Stimulated activated CD8-positive, alpha-beta memory T cell treated with anti-CD3 and anti-CD28 coated beads, Interleukin-7, amount 100 ng/mL, for 48 hours (primary cell): ENCODE measurements around the gene HOXB3.

Experiments used
- DNase-seq, 2 donors: peaks; one replicate each; pipeline ENCODE4 v3.0.0-alpha.2; 2020; ENCODE audit warnings: low read depth in 1 of 2; ENCODE audit errors: extremely low read depth in 1 of 2

The HOXB3 gene

GRCh38 chr17:48530887-48531272 lies 59.2 kb downstream of the HOXB3 start, which contains the start of gene HOXB1:
Gene HOXB1, minus strand, starts transcription at chr17:48531011. Its CDS starts 107 bp downstream, at chr17:48530904.
- DNase-seq, result no peak

DNA sequence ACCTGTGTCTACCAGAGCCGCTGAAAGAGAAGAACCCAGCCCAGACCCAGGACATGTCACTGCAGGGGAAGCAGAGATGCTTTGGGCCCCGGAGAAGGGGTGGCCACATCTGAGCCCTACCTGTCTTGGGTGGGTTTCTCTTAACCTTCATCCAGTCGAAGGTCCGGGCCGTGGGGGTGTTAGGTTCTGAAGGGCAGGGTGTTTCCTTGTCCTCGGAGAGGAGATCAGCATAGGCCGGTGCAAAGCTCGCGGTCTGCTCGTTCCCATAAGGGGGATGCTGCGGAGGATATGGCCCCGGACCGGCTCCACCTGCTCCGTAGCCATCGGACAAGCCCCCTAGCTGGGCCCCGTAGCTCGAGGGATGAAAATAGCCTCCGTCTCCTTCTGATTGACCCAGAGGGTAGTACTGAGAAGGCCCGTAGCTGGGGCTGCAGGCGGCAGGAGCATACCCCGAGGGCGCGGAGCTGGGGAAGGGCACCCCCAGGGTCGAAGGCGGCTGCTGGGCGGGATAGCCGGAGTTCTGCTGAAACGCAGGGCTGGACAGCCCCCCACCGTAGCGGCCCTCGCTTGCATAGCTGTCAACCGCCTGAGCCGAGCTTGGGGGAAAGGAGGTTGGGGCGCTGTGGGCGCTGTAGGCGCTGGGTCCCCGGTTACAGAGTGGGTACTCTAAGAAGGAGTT lies 59.7 kb downstream of the HOXB3 start:
- DNase-seq, result no peak

- DNase-seq, result no peak
These were observed 60.4 kb downstream of the HOXB3 start for GRCh38 chr17:48529683-48530009.

DNA sequence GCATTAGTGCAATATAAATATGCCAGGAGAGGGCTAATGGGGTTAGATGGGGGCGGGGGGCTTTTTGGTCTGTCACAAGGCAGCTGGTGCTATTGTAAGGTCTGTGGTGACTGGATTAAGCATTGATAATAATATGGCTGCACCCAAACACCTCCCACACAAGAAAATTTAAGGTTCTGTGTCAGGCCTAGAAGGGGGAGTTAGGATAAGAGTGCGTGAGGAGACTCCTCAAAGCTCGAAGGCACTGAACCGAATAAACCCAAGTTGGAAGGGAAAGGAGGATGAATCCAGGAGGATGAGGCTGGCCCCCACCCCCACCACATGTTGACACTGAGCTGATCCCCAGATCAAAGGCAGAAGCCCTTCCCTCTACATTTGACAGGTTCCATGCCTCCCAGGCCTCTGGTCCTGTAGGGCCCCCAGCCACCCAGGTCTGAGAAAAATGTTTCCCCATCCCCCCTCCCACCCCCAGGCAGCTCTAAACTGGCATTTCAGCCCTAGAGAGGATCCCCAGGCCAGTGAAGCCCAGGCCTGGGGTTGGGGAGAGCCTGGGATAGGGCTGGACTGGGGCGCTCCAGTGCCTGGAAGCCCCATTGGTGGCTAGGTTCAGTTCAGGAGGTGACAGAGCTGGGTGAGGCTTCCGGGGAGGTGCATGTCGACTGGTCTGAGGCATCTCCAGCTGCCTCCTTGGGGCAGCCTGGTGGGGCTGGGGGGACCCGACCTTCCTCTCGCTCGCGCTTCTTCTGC lies 60.9 kb downstream of the HOXB3 start:
- DNase-seq, result no peak

GRCh38 chr17:48528153-48528935 lies 61.7 kb downstream of the HOXB3 start:
- no peak for DNase-seq

DNA sequence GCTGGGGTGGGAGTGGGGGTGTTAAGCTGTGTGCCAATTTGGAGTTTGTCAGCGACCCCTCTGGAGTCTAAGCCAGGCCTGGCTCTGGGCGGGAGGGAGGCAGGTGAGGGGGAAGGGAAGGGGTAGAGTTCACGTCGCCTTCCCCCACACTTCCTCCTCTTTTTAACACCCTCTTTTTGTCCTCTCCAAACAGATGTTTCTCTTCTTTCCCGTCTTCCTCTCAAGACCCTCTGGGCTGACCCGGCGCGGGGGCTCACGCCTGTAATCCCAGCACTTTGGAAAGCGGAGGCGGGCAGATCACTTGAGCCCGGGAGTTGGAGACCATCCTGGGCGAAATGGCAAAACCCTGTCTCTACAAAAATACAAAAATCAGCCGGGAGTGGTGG lies 62.5 kb downstream of the HOXB3 start:
- DNase-seq, result no peak

DNA sequence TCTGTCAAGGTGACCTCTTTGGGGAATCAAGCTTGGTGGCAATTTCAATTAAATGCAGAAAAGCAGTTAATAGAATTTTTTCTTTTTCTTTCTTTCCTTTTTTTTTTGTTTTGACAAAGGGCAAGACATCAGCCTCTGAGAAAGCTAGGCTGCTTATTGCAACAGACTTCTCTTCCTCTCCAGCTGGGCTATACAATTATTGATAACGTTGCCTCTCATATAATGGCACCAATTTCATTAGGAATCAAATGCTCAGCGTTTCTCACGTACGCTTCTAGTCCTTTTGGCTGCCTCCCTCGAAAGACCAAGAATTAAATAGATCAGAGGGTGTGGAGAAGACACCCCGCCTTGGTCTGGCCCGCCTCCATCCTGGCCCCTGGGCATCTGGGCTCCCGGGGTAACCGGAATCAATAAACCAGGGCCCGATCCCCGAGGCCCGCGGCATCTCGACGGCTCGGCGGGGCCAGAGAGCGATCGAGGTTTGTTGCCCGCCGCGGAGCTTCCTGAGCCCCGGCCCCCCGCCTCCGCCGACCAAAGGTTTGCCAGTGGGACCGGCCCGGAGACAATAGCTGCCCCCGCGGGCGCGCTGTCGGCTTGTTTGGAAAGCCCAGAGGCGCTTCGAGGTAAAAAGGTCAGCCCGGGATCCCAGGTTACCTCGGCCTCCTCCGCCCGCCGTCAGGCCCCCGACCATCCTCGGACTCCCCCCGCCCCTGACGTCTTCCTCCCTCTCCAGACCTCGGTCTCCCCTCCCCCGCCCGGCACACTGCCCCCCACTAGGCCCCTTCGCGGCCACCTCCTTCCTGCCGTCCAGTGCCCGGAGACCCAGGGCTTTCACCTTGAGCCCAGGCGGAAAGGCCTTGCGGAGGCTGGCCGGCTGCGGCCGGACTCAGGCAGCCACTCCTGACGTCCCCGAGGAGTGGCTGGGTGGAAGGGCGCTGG lies 63.2 kb downstream of the HOXB3 start:
- no peak for DNase-seq

- no peak for DNase-seq
These were observed 67.0 kb downstream of the HOXB3 start for GRCh38 chr17:48523010-48523409.

- DNase-seq, result no peak
These were observed 67.9 kb downstream of the HOXB3 start for GRCh38 chr17:48522031-48522653.

DNA sequence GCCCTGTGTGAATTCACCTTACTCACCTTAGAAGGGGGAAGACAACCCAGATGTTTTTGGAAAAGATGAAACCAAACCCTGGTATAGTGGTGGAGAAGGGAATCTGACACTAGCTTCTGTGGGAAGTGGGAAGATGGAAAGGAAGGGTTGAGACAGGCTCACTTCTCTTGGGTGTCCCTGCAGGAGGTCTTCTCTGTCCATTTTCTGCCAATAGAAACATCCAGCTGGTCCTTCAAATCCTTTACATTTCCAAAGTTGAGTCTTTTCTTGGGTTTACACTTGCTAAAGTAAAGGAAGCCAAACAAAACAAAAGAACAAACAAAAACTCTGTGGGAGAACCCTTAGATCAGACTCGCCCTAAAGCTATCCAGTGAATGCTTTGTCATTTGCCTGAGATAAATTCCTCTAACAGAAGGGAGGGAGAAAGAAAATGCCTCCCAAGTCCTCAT lies 69.4 kb downstream of the HOXB3 start:
- no peak for DNase-seq

- no peak for DNase-seq
These were observed 70.6 kb downstream of the HOXB3 start for GRCh38 chr17:48519427-48519826.

- DNase-seq, result no peak
These were observed 72.6 kb downstream of the HOXB3 start for GRCh38 chr17:48517478-48517877.

DNA sequence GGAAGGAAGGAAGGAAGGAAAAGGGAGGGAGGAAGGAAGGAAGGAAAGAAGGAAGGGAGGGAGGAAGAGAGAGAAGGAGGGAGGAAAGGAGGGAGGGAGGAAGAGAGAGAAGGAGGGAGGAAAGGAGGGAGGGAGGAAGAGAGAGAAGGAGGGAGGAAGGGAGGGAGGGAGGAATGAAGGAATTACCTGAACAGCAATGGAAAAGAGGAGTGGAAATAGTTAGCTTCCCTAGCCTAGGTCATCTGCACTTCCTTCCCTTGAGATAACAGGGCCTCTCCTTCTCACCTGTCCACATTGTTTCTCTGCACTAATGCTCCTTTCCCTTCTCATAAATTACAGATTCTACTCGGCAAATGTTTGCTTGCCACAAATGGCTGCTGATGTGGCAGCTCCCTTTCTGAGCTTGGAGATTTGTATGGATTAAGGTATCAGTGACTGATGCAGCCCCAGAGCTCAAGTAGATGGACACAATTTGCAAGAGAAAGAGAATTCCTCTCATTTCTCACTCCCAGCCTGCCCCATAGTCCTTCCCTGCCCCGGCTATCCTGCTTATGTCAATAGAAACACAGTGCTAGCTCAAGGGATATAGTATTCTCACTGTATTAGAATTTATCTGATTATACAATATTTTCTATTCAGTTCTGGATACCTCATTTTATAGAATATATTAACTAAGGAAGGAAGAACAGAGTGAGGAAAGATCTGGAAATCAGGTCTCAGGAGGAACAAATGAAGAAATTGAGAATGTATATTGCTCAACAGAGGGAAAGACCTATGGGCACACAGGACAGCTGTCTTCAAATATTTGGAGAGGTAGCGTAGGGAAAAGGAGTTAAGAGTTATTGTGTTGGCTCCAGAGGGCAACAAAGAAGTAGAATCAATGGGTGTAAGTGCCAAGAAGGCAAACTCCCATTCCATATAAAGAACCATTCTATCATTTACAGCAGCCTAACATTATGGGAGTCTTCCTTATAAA lies 73.8 kb downstream of the HOXB3 start:
- no peak for DNase-seq

GRCh38 chr17:48514477-48514876 lies 75.6 kb downstream of the HOXB3 start:
- DNase-seq, result no peak

DNA sequence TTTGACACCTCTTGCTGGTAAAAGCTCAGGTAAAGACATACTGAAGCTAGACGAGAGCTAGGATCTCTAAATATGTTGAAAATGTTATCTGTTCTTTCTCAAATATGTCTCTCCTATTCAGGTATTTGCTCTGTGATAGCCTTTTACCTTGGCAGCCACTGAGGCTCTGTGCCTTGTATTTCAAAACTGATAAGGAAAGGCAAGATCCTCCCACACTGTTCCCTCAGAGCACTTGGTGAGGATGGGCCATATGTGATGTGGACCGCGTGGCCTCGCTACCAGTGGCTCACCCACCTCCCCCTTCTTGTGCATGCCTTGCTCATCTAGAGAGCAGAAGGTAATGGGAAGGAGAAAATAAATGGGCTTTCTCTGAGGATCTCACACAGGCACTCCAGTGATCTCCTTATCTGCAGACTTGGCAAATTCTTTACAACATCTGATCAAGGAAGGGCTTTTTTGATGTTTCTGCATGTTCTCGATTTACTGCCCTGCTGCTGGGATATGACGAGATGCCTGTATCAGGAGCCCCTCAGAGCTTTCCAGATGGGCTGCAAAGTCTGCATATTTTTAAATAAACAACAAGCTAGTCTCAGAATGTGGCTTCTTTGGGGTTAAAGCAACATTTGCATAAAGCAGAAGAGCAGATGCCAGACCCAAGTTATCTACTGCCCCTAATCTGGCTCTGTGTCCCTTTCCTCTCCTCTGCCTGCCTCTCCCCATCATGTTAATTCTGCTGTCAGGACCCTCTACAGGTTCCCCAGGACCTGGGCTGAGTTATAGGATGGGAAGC lies 76.2 kb downstream of the HOXB3 start:
- DNase-seq, result no peak

GRCh38 chr17:48513097-48513496 lies 76.9 kb downstream of the HOXB3 start:
- no peak for DNase-seq

DNA sequence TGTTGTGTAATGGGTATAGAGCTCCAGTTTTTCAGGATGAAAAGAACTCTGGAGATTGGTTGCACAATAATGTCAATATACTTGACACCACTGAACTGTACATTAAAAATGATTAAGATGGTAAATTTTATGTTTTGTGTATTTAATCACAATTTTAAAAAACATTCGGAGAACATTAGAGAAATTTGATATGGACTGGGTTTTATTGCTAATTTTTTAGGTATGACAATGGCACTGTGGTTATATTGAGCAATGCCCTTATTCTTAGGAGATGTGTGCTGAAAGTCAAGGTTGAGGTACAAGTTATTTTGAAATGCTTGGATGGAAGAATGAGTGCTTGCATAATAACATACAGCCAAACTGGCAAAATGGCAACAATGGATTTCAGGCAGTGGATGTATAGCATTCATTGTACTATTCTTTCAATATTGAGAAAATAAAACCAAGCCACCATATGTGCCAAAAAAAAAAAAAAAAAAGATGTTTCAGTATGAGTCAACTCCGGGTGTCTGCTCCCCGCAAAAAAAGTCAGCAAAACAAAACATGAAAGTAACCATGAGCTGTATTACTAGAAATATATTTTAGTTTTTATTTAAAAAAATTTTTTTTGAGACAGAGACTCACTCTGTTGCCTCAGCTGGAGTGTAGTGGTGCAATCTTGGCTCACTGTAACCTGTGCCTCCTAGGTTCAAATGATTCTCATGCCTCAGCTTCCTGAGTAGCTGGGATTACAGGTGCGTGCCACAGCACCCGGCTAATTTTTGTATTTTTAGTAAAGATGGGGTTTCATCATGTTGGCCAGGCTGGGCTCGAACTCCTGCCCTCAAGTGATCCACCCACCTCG lies 79.1 kb downstream of the HOXB3 start:
- DNase-seq, result no peak
